Mucosa of rectum (tissue), 2 donors: ENCODE data around the gene ZNF318.
"Not testable (repeated sequence)": the region's sequence is repeated elsewhere in the genome, so short reads cannot be mapped to it uniquely, and the experiment has no call there.

Experiments used
- H3K27ac ChIP-seq, 2 donors: one replicate each; pipeline ENCODE4 v1.7.0; 2013; ENCODE audit warnings: inconsistent platforms in 2 of 2, low read depth in 2 of 2, low read length in 2 of 2
- H3K27me3 ChIP-seq, 2 donors: one replicate each; pipeline ENCODE4 v1.7.0; 2013; ENCODE audit warnings: low read length in 2 of 2; ENCODE audit not compliant: control insufficient read depth in 2 of 2, insufficient read depth in 2 of 2
- H3K36me3 ChIP-seq, 2 donors: one replicate each; pipeline ENCODE4 v1.7.0; 2013; ENCODE audit warnings: low read length in 2 of 2; ENCODE audit not compliant: control insufficient read depth in 2 of 2, insufficient read depth in 2 of 2
- H3K4me1 ChIP-seq, 2 donors: one replicate each; pipeline ENCODE4 v1.7.0; 2013; ENCODE audit warnings: low read length in 2 of 2, mild to moderate bottlenecking in 1 of 2; ENCODE audit not compliant: control insufficient read depth in 2 of 2, insufficient read depth in 2 of 2
- H3K4me3 ChIP-seq, 2 donors: one replicate each; pipeline ENCODE4 v1.7.0; 2013; ENCODE audit warnings: low read length in 2 of 2
- H3K9ac ChIP-seq, 2 donors: one replicate each; pipeline ENCODE4 v1.7.0; 2013; ENCODE audit warnings: low read length in 2 of 2, low read depth in 1 of 2, mild to moderate bottlenecking in 1 of 2
- H3K9me3 ChIP-seq, 2 donors: one replicate each; pipeline ENCODE4 v1.7.0; 2013; ENCODE audit warnings: low read length in 2 of 2; ENCODE audit not compliant: control insufficient read depth in 2 of 2
- donor health status: healthy.
- donor health status: Normal muscosa, but diverticular disease.

The ZNF318 gene

DNA sequence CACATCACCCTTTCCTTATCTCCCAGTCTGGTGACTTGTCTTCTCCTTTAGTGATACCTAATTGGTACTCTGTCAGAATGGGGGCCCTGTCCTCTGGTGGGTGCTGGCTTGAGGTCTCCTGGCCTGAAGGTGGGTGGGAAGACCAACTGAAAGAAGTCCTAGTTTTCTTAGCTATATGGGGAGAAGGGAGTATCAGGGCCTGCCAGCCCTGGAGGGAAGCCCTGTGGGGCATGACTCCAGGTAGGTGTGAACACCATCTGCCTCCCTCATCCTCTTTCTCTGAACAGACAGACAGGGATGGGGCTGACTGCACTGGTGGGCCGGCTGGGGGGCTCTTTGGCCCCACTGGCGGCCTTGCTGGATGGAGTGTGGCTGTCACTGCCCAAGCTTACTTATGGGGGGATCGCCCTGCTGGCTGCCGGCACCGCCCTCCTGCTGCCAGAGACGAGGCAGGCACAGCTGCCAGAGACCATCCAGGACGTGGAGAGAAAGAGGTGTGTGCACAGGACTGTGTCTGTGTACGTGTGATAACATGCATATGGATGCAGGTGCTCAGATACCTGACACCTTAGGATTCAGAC lies 65.6 kb downstream of the ZNF318 start:
- Histone ChIP-seq H3K9ac (no peak overlapping the region), H3K9me3 (no peaks in the 10 kb centered on the region), H3K4me1 (peaks cover 0 to 4% of the 10 kb centered on the region in 2 donors), H3K27me3 (peaks cover 0 to 12% of the 10 kb centered on the region in 2 donors), H3K4me3 (no peak overlapping the region), H3K36me3 (no peaks in the 10 kb centered on the region), H3K27ac (no peak overlapping the region)

DNA sequence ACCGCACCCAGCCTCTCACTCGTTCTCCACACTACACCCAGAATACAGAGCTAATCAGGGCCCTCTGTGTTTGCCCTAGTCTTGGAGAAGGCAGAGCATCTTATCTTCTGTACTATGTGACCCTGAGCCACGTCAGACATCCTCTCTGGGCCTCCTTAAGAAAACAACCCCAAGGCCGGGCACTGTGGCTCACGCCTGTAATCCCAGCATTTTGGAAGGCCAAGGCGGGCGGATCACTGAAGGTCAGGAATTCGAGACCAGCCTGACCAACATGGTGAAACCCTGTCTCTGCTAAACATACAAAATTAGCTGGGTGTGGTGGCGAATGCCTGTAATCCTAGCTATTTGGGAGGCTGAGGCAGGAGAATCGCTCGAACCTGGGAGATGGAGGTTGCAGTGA lies 66.4 kb downstream of the ZNF318 start:
- not testable (repeated sequence) for H3K27ac ChIP-seq, H3K36me3 ChIP-seq, H3K4me3 ChIP-seq, H3K9ac ChIP-seq, H3K9me3 ChIP-seq, H3K4me1 ChIP-seq
- peaks cover 0 to 11% of the 10 kb centered on the region in 2 donors for H3K27me3 ChIP-seq

DNA sequence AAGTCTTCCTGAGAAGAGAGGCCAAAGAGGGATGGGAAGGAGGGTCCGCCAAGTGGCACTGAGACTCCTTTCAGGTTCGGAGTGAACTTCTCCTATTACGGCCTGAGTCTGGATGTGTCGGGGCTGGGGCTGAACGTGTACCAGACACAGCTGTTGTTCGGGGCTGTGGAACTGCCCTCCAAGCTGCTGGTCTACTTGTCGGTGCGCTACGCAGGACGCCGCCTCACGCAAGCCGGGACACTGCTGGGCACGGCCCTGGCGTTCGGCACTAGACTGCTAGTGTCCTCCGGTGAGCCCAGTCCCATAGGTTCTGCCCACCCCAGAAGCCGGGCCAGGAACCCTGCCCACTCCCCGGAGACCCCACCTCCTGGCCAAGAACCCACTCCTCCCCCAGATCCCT lies 67.3 kb downstream of the ZNF318 start:
- no peak overlapping the region for H3K9ac ChIP-seq
- no peak overlapping the region for H3K4me3 ChIP-seq
- no peak overlapping the region for H3K27ac ChIP-seq
- H3K4me1 ChIP-seq = no peaks in the 10 kb centered on the region
- H3K36me3 ChIP-seq = no peaks in the 10 kb centered on the region
- H3K9me3 ChIP-seq = no peaks in the 10 kb centered on the region
- peaks cover 0 to 10% of the 10 kb centered on the region in 2 donors for H3K27me3 ChIP-seq

DNA sequence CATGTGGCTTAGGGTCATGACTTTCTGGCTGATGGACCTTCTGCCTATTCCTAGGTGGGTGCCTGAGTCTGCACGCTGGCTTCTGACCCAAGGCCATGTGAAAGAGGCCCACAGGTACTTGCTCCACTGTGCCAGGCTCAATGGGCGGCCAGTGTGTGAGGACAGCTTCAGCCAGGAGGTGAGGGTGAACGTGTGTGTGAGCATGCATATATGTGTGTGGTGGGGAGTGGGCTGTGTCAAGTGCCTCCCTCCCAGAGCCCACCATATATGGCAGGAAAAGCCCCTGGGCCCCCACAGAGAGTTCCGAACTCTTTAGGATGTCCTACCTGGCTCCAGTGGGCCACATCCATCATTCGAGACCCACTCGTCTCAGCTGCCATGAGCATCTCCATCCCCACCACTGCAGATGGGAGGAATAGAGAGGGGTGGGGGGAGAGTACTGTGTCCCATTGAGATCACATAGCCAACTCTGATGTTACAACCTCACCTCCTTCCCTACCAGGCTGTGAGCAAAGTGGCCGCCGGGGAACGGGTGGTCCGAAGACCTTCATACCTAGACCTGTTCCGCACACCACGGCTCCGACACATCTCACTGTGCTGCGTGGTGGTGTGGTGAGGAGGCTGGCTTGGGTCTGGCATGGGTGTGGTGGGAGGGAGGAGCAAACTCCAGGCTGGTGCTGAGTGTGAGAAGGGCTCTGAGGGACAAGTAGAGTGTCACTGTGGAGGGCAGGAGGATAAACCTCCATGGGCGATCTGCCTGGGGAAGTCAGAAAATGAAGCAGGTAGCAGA lies 68.2 kb downstream of the ZNF318 start:
- Histone ChIP-seq H3K9ac (no peak overlapping the region), H3K27ac (no peak overlapping the region), H3K27me3 (peaks cover 0 to 10% of the 10 kb centered on the region in 2 donors), H3K9me3 (no peaks in the 10 kb centered on the region), H3K4me3 (no peak overlapping the region), H3K36me3 (no peaks in the 10 kb centered on the region), H3K4me1 (no peaks in the 10 kb centered on the region)

DNA sequence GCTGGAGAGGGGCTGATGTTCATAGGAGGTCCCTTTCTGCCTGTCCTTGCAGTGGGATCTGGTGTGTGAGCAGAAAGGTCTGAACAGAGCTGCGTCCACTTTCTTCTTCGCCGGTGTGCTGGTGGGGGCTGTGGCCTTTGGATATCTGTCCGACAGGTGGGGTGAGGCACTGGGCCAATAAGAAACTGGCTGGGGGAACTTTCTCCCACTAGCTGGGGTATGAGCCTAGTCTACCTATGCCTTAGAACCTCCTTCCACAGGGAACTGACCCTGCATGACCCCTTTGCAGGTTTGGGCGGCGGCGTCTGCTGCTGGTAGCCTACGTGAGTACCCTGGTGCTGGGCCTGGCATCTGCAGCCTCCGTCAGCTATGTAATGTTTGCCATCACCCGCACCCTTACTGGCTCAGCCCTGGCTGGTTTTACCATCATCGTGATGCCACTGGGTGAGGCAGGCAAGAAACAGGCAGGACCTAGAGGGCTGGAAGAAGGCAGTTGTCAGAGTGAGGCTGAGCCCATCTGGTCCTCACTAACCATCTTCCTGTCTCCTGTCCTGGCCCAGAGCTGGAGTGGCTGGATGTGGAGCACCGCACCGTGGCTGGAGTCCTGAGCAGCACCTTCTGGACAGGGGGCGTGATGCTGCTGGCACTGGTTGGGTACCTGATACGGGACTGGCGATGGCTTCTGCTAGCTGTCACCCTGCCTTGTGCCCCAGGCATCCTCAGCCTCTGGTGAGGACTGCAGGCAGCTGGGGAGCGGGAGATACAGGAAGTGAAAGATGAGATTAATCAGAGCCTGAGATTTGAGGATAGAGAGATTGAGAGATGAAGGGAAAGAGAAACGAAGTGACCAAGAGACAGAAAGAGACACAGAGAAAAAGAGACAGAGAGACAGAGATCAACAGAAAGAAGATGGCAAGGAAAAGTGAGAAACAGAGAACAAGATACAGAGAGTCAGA lies 69.8 kb downstream of the ZNF318 start:
- Histone ChIP-seq H3K4me3 (no peak overlapping the region), H3K9me3 (no peaks in the 10 kb centered on the region), H3K27me3 (peaks cover 0 to 10% of the 10 kb centered on the region in 2 donors), H3K27ac (no peak overlapping the region), H3K9ac (no peak overlapping the region), H3K4me1 (no peaks in the 10 kb centered on the region), H3K36me3 (no peaks in the 10 kb centered on the region)

DNA sequence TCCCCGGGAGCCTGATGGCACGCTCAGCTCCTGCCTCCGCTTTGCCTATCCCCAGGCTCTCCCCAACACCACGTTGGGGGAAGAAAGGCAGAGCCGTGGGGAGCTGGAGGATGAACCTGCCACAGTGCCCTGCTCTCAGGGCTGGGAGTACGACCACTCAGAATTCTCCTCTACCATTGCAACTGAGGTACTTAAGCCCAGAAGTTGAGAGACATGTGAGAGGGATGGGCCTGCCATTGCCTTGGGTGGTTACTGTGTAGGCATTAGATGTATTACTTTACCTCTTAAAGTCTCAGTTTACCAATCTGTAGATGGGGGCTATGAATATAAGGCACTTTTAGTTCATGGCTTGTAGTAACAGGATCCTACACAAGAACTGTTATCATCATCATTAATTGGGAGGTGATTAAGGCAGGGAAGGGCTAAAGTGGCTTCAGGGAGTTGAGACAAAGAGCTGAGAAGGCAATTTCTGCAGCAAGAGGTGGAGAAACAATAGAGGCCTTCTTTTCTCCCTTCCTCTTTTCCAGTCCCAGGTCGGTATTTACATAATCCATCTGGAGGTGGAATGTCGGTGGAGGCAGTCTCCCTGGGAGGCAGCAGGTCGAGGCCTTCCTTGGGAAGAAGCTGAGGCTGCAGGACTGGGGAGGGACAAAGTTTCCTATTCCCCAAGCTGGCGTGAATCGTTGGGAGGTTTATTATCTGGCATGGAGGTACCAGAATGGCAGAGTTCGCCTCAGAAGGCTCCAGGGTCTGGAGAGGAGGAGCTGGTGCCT lies 70.7 kb downstream of the ZNF318 start:
- no peak overlapping the region for H3K27ac ChIP-seq
- no peaks in the 10 kb centered on the region for H3K9me3 ChIP-seq
- H3K4me3 ChIP-seq = no peak overlapping the region
- peaks cover 0 to 10% of the 10 kb centered on the region in 2 donors for H3K27me3 ChIP-seq
- H3K4me1 ChIP-seq = no peaks in the 10 kb centered on the region
- H3K9ac ChIP-seq = no peak overlapping the region
- no peaks in the 10 kb centered on the region for H3K36me3 ChIP-seq

DNA sequence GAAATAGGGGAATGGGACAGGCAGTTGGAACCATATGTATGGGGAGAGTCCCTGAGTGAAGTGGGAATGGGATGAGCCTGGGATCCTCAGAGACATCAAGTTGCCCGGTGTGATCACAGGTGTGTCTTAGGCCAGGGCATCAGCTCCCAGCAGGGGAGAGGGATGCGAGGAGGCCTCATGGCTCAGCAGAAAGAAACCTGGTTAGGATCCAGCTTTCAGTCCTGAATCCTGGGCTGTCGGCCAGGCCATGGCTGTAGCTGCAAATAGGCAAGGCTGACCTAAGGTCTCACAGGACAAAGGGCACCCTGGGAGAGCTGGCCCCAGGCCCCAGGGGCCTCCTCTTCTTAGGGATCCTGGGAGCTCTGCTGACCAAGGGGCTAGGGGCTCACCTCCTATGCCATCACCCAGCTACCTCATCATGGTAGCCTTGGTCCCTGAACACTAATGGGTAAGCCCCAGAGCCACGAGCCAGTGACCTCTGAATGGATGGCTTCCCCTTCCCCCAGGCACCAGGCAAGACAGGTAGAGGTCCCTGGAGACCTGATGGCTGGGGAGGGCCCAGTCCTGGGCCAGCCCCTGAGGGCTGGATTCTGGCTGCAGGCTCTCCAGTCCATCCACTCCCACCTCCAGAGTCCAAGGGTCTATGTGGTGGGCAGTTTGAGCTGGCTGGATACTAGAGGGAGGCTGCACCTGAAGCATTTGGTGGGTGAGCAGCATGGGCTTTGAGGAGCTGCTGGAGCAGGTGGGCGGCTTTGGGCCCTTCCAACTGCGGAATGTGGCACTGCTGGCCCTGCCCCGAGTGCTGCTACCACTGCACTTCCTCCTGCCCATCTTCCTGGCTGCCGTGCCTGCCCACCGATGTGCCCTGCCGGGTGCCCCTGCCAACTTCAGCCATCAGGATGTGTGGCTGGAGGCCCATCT lies 71.5 kb downstream of the ZNF318 start, which contains the start of gene SLC22A7:
Gene SLC22A7 (plus strand): TSS at position 617 of the 921 bp plus-strand sequence. CDS start 99 bp downstream, at position 716.
- Histone ChIP-seq H3K27ac (no peak within 1 kb of the TSS), H3K4me1 (no peaks in the 10 kb centered on the region), H3K9ac (no peak within 1 kb of the TSS), H3K4me3 (no peak within 1 kb of the TSS), H3K9me3 (no peaks in the 10 kb centered on the region), H3K36me3 (no peaks in the 10 kb centered on the region), H3K27me3 (peaks cover 0 to 10% of the 10 kb centered on the region in 2 donors)

DNA sequence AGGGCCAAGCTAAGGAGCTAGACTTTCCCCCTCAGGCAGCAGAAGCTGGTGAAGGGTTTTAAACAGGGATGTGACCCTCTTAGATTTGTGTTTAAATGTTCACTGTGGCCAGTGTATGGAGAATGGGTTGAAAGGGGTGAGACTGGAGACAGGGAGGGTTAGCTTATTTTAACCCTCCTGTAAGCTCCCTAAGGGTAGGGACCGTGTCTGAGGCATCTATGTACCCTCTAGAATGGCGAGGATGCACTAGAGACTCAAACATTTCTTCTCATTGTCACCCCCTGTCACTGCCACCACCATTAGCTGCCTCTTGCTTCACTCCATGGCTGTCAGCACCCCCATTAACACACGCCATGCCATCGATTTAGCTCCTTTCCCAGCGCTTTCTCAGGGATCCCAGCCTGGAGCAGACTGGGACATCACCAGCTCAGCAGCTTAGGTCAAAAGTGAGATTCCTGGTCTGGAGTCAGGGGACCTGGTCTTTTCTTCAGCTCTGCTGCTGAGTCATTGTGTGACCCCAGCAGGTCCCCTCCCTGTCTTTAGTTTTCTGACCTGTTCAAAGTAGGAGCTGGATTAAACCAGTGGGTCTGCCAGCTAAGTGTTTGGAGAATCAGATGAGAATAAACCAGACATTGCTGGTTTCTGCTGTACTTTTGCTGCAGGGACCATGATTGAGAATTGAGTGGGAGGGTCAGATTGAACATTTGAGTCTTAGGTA lies 72.5 kb downstream of the ZNF318 start:
- H3K27ac ChIP-seq = no peak overlapping the region
- H3K4me3 ChIP-seq = no peak overlapping the region

More for the DNA sequence above, 72.5 kb downstream of the ZNF318 start:
- Histone ChIP-seq H3K36me3 (no peaks in the 10 kb centered on the region), H3K4me1 (no peaks in the 10 kb centered on the region), H3K9me3 (no peaks in the 10 kb centered on the region), H3K27me3 (peaks cover 0 to 10% of the 10 kb centered on the region in 2 donors), H3K9ac (no peak overlapping the region)
